Glutamatergic neuron (in vitro differentiated cells): ENCODE data around the gene EXT2. TPM values are rescaled to one million over a fixed set of nuclear protein-coding genes. Genes with fewer than 3 reads are reported as not detected.

Experiments
- DNase-seq: peaks from one replicate; pipeline ENCODE4 v3.0.0; 2022
- H3K27ac Mint-ChIP-seq: one replicate; pipeline ENCODE4 v1.8.0; 2020; ENCODE audit warnings: mild to moderate bottlenecking, mixed read lengths, inconsistent platforms; ENCODE audit not compliant: unreplicated experiment
- H3K27me3 Mint-ChIP-seq: one replicate; pipeline ENCODE4 v1.8.0; 2020; ENCODE audit warnings: mild to moderate bottlenecking, moderate library complexity, mixed read lengths, inconsistent platforms; ENCODE audit not compliant: unreplicated experiment
- H3K36me3 Mint-ChIP-seq: one replicate; pipeline ENCODE4 v1.8.0; 2020; ENCODE audit warnings: mild to moderate bottlenecking, mixed read lengths, inconsistent platforms; ENCODE audit not compliant: unreplicated experiment
- H3K4me1 Mint-ChIP-seq: one replicate; pipeline ENCODE4 v1.8.0; 2020; ENCODE audit warnings: mild to moderate bottlenecking, low read depth, mixed read lengths, inconsistent platforms; ENCODE audit not compliant: unreplicated experiment
- H3K4me3 Mint-ChIP-seq: one replicate; pipeline ENCODE4 v1.8.0; 2020; ENCODE audit warnings: mild to moderate bottlenecking, mixed read lengths, inconsistent platforms; ENCODE audit not compliant: unreplicated experiment
- H3K9me3 Mint-ChIP-seq: one replicate; pipeline ENCODE4 v1.8.0; 2020; ENCODE audit warnings: mild to moderate bottlenecking, moderate library complexity, mixed read lengths, inconsistent platforms; ENCODE audit not compliant: unreplicated experiment
- CTCF ChIP-seq: fragments of 200-600 bp; sonication (generic); IDR thresholded peaks from one replicate; pipeline ENCODE4 v1.5.0; 2021; ENCODE audit not compliant: partially characterized antibody, unreplicated experiment
- total RNA-seq: library from RNA; stranded (reverse); fragmentation: NEBNext Ultra II Directional; extraction: Animal tissue kit (Norgen Biotek cat#: 25700); gene quantifications from one replicate; pipeline ENCODE4 v1.2.1, GENCODE V29; 2021; ENCODE audit not compliant: unreplicated experiment

EXT2 gene
- total RNA-seq, 1 donor from 2014 or later = 46.3 TPM

DNA sequence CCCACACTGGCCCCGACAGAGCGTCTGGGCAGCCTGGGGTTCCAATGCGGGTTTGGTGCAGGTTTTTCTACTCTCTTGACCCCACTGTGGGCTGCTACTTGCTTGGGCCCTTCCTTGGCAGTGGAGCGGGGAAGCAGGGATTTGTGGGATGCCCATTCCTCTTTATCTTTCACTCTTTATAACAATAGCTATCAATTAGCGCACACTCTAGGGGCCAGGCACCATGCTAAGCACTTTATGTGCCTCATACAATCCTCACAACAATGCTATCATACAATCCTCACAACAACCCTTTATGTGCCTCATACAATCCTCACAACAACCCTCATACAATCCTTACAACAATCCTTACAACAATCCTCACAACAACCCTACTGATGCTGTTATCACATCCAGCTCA lies 16.7 kb upstream of the EXT2 start:
- no peak for DNase-seq
- Mint-ChIP-seq H3K36me3 (peaks cover 10% of the 10 kb centered on the region), H3K9me3 (peaks cover 3% of the 10 kb centered on the region), H3K4me3 (no peak overlapping the region), H3K27ac (no peak overlapping the region), H3K27me3 (peaks cover 5% of the 10 kb centered on the region), H3K4me1 (no peaks in the 10 kb centered on the region)
- TF ChIP-seq CTCF = no peak

- no peaks in the 10 kb centered on the region for H3K4me1 Mint-ChIP-seq
- H3K4me3 Mint-ChIP-seq = no peak overlapping the region
- peaks cover 3% of the 10 kb centered on the region for H3K9me3 Mint-ChIP-seq
- no peak for TF ChIP-seq CTCF
- no peak for DNase-seq
- peaks cover 7% of the 10 kb centered on the region for H3K27me3 Mint-ChIP-seq
- no peak overlapping the region for H3K27ac Mint-ChIP-seq
- H3K36me3 Mint-ChIP-seq = peaks cover 16% of the 10 kb centered on the region
Observed at GRCh38 chr11:44079376-44079775, 16.1 kb upstream of the EXT2 start.

DNA sequence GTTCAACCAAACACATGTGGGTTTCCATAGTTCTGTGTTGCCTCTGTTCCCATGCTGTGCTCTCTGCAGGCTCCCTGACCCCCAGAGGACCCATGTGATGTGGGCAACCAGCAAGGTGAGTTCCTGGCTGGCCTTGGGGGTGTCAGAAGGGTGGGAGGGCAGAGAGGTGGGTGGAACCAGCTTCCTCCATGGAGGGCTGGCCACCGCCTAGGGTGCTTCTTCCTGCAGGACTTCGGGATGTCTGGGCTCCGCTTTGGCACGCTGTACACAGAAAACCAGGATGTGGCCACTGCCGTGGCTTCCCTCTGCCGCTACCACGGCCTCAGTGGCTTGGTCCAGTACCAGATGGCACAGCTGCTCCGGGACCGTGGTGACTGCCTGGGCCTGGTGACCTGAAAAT lies 14.5 kb upstream of the EXT2 start:
- peaks cover 21% of the 10 kb centered on the region for H3K36me3 Mint-ChIP-seq
- no peak overlapping the region for H3K27ac Mint-ChIP-seq
- peaks cover 7% of the 10 kb centered on the region for H3K27me3 Mint-ChIP-seq
- no peak for TF ChIP-seq CTCF
- peaks cover 7% of the 10 kb centered on the region for H3K9me3 Mint-ChIP-seq
- no peaks in the 10 kb centered on the region for H3K4me1 Mint-ChIP-seq
- no peak overlapping the region for H3K4me3 Mint-ChIP-seq
- no peak for DNase-seq

DNA sequence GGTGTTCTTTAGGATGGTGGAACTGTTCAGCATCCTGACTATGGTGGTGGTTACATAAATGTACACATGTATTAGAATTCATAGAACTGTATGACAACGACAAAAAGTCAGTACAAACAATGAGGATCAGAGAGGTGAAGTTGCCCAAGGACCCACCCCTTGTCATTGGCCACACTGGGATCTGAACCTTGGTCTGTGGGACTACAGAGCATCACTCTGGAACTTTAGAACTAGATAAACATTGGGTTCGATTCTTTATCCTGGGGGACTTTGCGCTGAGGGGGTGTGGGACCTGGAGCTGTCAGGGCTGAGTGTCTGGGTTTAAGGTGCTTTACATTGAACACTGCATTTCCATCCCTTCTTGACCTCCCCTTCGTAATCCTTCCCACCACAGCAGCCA lies 12.8 kb upstream of the EXT2 start:
- Mint-ChIP-seq H3K9me3 (peaks cover 8% of the 10 kb centered on the region), H3K36me3 (peaks cover 12% of the 10 kb centered on the region), H3K4me3 (no peak overlapping the region), H3K4me1 (no peaks in the 10 kb centered on the region), H3K27ac (no peak overlapping the region), H3K27me3 (peaks cover 3% of the 10 kb centered on the region)
- no peak for TF ChIP-seq CTCF
- DNase-seq = no peak

- H3K4me1 Mint-ChIP-seq = no peaks in the 10 kb centered on the region
- TF ChIP-seq CTCF = no peak
Observed at GRCh38 chr11:44083433-44083832, 12.0 kb upstream of the EXT2 start.

More at GRCh38 chr11:44083433-44083832, 12.0 kb upstream of the EXT2 start:
- H3K27me3 Mint-ChIP-seq = peaks cover 3% of the 10 kb centered on the region
- no peak overlapping the region for H3K4me3 Mint-ChIP-seq
- peaks cover 9% of the 10 kb centered on the region for H3K9me3 Mint-ChIP-seq
- peaks cover 12% of the 10 kb centered on the region for H3K36me3 Mint-ChIP-seq
- DNase-seq = no peak
- H3K27ac Mint-ChIP-seq = no peak overlapping the region
